Breast epithelium (tissue), 3 donors: ENCODE measurements around the gene CREB3L2.

Experiments used
- POLR2A ChIP-seq: fragments of 450-650 bp; IDR thresholded peaks from one replicate; pipeline ENCODE4 v1.6.1; 2016; ENCODE audit warnings: antibody characterized with exemption, mild to moderate bottlenecking, moderate library complexity
- POLR2AphosphoS5 ChIP-seq, 3 donors: sonication (generic); formaldehyde crosslinking; IDR thresholded peaks; one replicate each; pipeline ENCODE4 v1.6.1; 2017; ENCODE audit warnings: antibody characterized with exemption in 3 of 3
- TF ChIP-seq, protein P1 (sequence below), 3 donors: fragments of 450-650 bp; IDR thresholded peaks; one replicate each; pipeline ENCODE4 v1.5.1; 2016 to 2017; ENCODE audit warnings: antibody characterized with exemption in 3 of 3, mild to moderate bottlenecking in 3 of 3, moderate library complexity in 3 of 3

DNA sequence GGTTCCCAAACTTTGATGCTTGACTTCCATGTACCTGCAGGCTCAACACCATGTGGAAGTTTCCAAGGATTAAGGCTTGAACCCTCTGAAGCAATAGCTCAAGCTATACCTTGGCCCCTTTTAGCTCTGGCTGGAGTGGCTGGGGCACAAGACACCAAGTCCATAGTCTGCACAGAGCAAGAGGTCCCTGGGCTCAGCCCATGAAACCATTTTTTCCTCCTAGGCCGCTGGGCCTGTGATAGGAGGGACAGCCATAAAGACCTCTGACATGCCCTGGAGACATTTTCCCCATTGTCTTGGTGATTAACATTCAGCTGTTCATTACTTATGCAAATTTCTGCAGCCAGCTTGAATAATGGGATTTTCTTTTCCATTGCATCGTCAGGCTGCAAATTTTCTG, 169.5 kb downstream of the CREB3L2 start:
- TF ChIP-seq, protein P1, sequence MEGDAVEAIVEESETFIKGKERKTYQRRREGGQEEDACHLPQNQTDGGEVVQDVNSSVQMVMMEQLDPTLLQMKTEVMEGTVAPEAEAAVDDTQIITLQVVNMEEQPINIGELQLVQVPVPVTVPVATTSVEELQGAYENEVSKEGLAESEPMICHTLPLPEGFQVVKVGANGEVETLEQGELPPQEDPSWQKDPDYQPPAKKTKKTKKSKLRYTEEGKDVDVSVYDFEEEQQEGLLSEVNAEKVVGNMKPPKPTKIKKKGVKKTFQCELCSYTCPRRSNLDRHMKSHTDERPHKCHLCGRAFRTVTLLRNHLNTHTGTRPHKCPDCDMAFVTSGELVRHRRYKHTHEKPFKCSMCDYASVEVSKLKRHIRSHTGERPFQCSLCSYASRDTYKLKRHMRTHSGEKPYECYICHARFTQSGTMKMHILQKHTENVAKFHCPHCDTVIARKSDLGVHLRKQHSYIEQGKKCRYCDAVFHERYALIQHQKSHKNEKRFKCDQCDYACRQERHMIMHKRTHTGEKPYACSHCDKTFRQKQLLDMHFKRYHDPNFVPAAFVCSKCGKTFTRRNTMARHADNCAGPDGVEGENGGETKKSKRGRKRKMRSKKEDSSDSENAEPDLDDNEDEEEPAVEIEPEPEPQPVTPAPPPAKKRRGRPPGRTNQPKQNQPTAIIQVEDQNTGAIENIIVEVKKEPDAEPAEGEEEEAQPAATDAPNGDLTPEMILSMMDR (IDR thresholded peaks at IDR 0.05) = no peak
- TF ChIP-seq POLR2A (no peak), POLR2AphosphoS5 (IDR thresholded peaks at IDR 0.05) (no peak)
